ENCODE data around the gene PPIA. TPM values are rescaled to one million over a fixed set of nuclear protein-coding genes. Genes with fewer than 3 reads are reported as not detected.
"Not testable (repeated sequence)": the region's sequence is repeated elsewhere in the genome, so short reads cannot be mapped to it uniquely, and the experiment has no call there.

The PPIA gene
- total RNA-seq, 4 donors from 2014 or later: 1,253 to 2,742 (median 2,206) TPM

GRCh38 chr7:44783407-44783806 lies 13.1 kb upstream of the PPIA start:
- no peak overlapping the region for H3K27ac ChIP-seq
- H3K27me3 ChIP-seq: no peaks in the 10 kb centered on the region
- no peaks in the 10 kb centered on the region for H3K9me3 ChIP-seq
- H3K4me1 ChIP-seq: peaks cover 4% of the 10 kb centered on the region
- DNase-seq (ENCODE audit: low spot score in 2 of 2): no peak
- H3K36me3 ChIP-seq: no peaks in the 10 kb centered on the region
- TF ChIP-seq EP300 (IDR thresholded peaks at IDR 0.05) (no peak), POLR2A (IDR thresholded peaks at IDR 0.05) (no peak), POLR2AphosphoS5 (IDR thresholded peaks at IDR 0.05) (no peak)
- TF ChIP-seq, protein P1, sequence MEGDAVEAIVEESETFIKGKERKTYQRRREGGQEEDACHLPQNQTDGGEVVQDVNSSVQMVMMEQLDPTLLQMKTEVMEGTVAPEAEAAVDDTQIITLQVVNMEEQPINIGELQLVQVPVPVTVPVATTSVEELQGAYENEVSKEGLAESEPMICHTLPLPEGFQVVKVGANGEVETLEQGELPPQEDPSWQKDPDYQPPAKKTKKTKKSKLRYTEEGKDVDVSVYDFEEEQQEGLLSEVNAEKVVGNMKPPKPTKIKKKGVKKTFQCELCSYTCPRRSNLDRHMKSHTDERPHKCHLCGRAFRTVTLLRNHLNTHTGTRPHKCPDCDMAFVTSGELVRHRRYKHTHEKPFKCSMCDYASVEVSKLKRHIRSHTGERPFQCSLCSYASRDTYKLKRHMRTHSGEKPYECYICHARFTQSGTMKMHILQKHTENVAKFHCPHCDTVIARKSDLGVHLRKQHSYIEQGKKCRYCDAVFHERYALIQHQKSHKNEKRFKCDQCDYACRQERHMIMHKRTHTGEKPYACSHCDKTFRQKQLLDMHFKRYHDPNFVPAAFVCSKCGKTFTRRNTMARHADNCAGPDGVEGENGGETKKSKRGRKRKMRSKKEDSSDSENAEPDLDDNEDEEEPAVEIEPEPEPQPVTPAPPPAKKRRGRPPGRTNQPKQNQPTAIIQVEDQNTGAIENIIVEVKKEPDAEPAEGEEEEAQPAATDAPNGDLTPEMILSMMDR (IDR thresholded peaks at IDR 0.05): no peak
- no peak overlapping the region for H3K4me3 ChIP-seq

DNA sequence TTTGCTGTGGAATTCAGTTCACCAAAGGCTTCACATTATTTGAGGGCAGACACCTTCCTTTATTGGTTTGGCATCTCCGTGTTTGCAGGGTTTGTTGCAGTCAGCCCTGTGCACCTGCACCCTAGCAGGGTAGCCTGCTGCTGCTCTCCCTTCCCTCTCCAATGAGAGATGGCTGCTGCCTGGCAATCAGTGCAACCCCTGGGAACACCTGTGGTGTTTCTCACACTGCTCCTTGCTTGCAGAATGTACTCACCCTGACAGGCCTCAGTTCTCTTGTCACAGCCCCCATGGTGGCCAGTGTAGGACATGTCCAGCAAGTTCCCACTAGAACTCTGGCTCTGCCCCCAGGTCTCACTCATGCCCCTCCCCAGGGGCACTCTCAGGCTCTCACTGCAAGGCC lies 12.1 kb upstream of the PPIA start:
- no peaks in the 10 kb centered on the region for H3K9me3 ChIP-seq
- peaks cover 4% of the 10 kb centered on the region for H3K4me1 ChIP-seq
- WGBS: 80% methylated on average over 1 of the region's 1 CpG
- H3K36me3 ChIP-seq: no peaks in the 10 kb centered on the region
- no peak for DNase-seq (ENCODE audit: low spot score in 2 of 2)
- TF ChIP-seq POLR2A (IDR thresholded peaks at IDR 0.05): no peak
- TF ChIP-seq, protein P1 (IDR thresholded peaks at IDR 0.05): no peak
- no peak for TF ChIP-seq EP300 (IDR thresholded peaks at IDR 0.05)
- no peak for TF ChIP-seq POLR2AphosphoS5 (IDR thresholded peaks at IDR 0.05)
- H3K27ac ChIP-seq: no peak overlapping the region
- H3K27me3 ChIP-seq: no peaks in the 10 kb centered on the region
- no peak overlapping the region for H3K4me3 ChIP-seq

GRCh38 chr7:44785218-44785617 lies 11.3 kb upstream of the PPIA start:
- not testable (repeated sequence) for H3K9me3 ChIP-seq; H3K4me3 ChIP-seq; H3K27ac ChIP-seq; H3K36me3 ChIP-seq; DNase-seq (ENCODE audit: low spot score in 2 of 2); H3K4me1 ChIP-seq; H3K27me3 ChIP-seq
- 96% methylated on average over 3 of the region's 3 CpGs for WGBS

GRCh38 chr7:44787041-44787440 lies 9.4 kb upstream of the PPIA start:
- Histone ChIP-seq H3K36me3 (no peaks in the 10 kb centered on the region), H3K27ac (no peak overlapping the region), H3K4me3 (no peak overlapping the region), H3K27me3 (no peaks in the 10 kb centered on the region), H3K9me3 (no peaks in the 10 kb centered on the region), H3K4me1 (no peaks in the 10 kb centered on the region)
- 69% methylated on average over 4 of the region's 4 CpGs for WGBS
- no peak for DNase-seq (ENCODE audit: low spot score in 2 of 2)
- TF ChIP-seq POLR2A (IDR thresholded peaks at IDR 0.05) (no peak), POLR2AphosphoS5 (IDR thresholded peaks at IDR 0.05) (no peak), EP300 (IDR thresholded peaks at IDR 0.05) (no peak)
- TF ChIP-seq, protein P1 (IDR thresholded peaks at IDR 0.05): no peak

DNA sequence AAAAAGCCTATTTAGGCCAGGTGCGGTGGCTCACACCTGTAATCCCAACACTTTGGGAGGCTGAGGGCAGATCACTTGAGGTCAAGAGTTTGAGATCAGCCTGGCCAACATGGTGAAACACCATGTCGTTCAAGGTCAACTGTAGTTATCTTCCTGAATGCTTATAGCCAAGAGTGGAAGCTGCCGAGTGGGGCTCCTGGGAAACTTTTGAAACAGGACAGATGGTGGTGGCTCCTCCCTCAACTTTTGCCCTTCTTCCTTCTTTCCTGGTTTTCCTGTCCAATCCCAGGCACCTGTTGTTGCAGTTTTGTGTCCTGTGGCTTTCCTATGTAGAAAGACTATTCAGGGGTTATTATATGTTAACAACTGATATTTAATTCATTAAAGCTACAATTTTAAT lies 8.7 kb upstream of the PPIA start:
- H3K9me3 ChIP-seq: no peaks in the 10 kb centered on the region
- H3K27ac ChIP-seq: no peak overlapping the region
- no peaks in the 10 kb centered on the region for H3K36me3 ChIP-seq
- no peak for DNase-seq (ENCODE audit: low spot score in 2 of 2)
- H3K4me1 ChIP-seq: no peaks in the 10 kb centered on the region
- no peaks in the 10 kb centered on the region for H3K27me3 ChIP-seq
- TF ChIP-seq EP300 (IDR thresholded peaks at IDR 0.05) (no peak), POLR2AphosphoS5 (IDR thresholded peaks at IDR 0.05) (no peak), POLR2A (IDR thresholded peaks at IDR 0.05) (no peak)
- TF ChIP-seq, protein P1 (IDR thresholded peaks at IDR 0.05): no peak
- WGBS: 89% methylated on average over 3 of the region's 3 CpGs
- no peak overlapping the region for H3K4me3 ChIP-seq

GRCh38 chr7:44789990-44790389 lies 6.5 kb upstream of the PPIA start:
- Histone ChIP-seq H3K27ac (no peak overlapping the region), H3K27me3 (no peaks in the 10 kb centered on the region), H3K4me3 (no peak overlapping the region), H3K36me3 (no peaks in the 10 kb centered on the region), H3K9me3 (no peaks in the 10 kb centered on the region), H3K4me1 (no peaks in the 10 kb centered on the region)
- 87% methylated on average over 5 of the region's 5 CpGs for WGBS
- TF ChIP-seq, protein P1 (IDR thresholded peaks at IDR 0.05): no peak
- TF ChIP-seq EP300 (IDR thresholded peaks at IDR 0.05) (no peak), POLR2A (IDR thresholded peaks at IDR 0.05) (no peak), POLR2AphosphoS5 (IDR thresholded peaks at IDR 0.05) (no peak)
- DNase-seq (ENCODE audit: low spot score in 2 of 2): no peak

Data from suprapubic skin (tissue), 4 donors.